GM18858 (cell line): ENCODE data around the gene ELF3.
"Not testable (repeated sequence)": the region's sequence is repeated elsewhere in the genome, so short reads cannot be mapped to it uniquely, and the experiment has no call there.

Experiments used
- ATAC-seq: cut with Tn5 transposase; IDR thresholded peaks from one replicate; pipeline ENCODE4 v1.9.1; 2021; ENCODE audit not compliant: unreplicated experiment

Gene ELF3

GRCh38 chr1:202010180-202011015 is at the start of gene ELF3:
Gene ELF3, plus strand, starts transcription at chr1:202010587. Its CDS starts 550 bp downstream, at chr1:202011137.
- no peak for ATAC-seq

- ATAC-seq = not testable (repeated sequence)
These were observed 48.0 kb upstream of the ELF3 start for GRCh38 chr1:201962382-201962781.

- ATAC-seq = no peak
These were observed 46.1 kb upstream of the ELF3 start for GRCh38 chr1:201964261-201964660.

GRCh38 chr1:201966171-201966570 is 44.2 kb upstream of the ELF3 start:
- no peak for ATAC-seq

GRCh38 chr1:201968202-201968925 is 42.0 kb upstream of the ELF3 start:
- ATAC-seq = no peak

- no peak for ATAC-seq
These were observed 39.8 kb upstream of the ELF3 start for GRCh38 chr1:201970334-201971159.

- ATAC-seq = no peak
These were observed 28.2 kb upstream of the ELF3 start for GRCh38 chr1:201982082-201982622.

- ATAC-seq = peak; percentile 60
These were observed 27.6 kb upstream of the ELF3 start, which contains the start of gene RNPEP for GRCh38 chr1:201982623-201983379. Gene RNPEP, plus strand, starts transcription at chr1:201982648. Its CDS starts 19 bp downstream, at chr1:201982667.

- ATAC-seq = peak; percentile 15
These were observed 27.0 kb upstream of the ELF3 start for GRCh38 chr1:201983380-201983805.

- ATAC-seq = no peak
These were observed 25.9 kb upstream of the ELF3 start for GRCh38 chr1:201984446-201984845.

- no peak for ATAC-seq
These were observed 25.0 kb upstream of the ELF3 start for GRCh38 chr1:201985355-201985754.

- ATAC-seq = no peak
These were observed 21.8 kb upstream of the ELF3 start for GRCh38 chr1:201988601-201989000.

- ATAC-seq = no peak
These were observed 20.8 kb upstream of the ELF3 start for GRCh38 chr1:201989354-201990128.

- no peak for ATAC-seq
These were observed 20.0 kb upstream of the ELF3 start for GRCh38 chr1:201990427-201990826.

GRCh38 chr1:201999625-202000238 is 10.7 kb upstream of the ELF3 start:
- ATAC-seq = no peak

- ATAC-seq = no peak
These were observed 7.9 kb upstream of the ELF3 start for GRCh38 chr1:202002507-202002906.

- no peak for ATAC-seq
These were observed 5.7 kb upstream of the ELF3 start for GRCh38 chr1:202004711-202005110.

GRCh38 chr1:202005958-202006357 is 4.4 kb upstream of the ELF3 start:
- no peak for ATAC-seq

GRCh38 chr1:202007304-202007703 is 3.1 kb upstream of the ELF3 start:
- no peak for ATAC-seq
